Skin of body (tissue), 2 donors: ENCODE results near the gene KCNH4. TPM values are rescaled to one million over a fixed set of nuclear protein-coding genes. Genes with fewer than 3 reads are reported as not detected.

ENCODE experiments used
- DNase-seq: peaks from one replicate; lab custom pipeline; 2025; lab: John Stamatoyannopoulos, UW
- total RNA-seq: library from RNA; depleted of rRNA; stranded (reverse); fragments of >200 nt; gene quantifications from one replicate; pipeline ENCODE4 v1.2.3, GENCODE V29; 2014

The KCNH4 gene
- total RNA-seq, 1 donor from 2014 or later = not detected

- DNase-seq = no peak
These were observed 42.0 kb downstream of the KCNH4 start for GRCh38 chr17:42138749-42139492.

DNA sequence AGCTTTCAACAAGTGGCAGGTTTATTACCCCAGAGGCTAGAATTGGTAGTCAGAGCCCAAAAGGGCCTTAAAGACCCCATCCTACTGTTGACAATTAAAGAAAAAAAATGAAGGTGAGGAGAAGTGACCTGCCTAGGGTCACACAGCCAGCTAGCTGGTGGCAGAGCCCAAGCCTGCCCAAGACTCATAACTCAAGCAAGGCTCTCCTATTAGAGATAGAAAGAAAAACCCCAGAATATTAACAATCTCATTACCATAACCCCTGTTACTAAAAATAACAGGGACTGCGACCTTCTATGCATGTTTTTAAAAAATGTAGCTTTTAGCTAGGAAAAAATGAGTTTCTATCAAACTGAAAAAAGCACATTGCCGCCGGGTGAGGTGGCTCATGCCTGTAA lies 44.3 kb downstream of the KCNH4 start:
- no peak for DNase-seq

DNA sequence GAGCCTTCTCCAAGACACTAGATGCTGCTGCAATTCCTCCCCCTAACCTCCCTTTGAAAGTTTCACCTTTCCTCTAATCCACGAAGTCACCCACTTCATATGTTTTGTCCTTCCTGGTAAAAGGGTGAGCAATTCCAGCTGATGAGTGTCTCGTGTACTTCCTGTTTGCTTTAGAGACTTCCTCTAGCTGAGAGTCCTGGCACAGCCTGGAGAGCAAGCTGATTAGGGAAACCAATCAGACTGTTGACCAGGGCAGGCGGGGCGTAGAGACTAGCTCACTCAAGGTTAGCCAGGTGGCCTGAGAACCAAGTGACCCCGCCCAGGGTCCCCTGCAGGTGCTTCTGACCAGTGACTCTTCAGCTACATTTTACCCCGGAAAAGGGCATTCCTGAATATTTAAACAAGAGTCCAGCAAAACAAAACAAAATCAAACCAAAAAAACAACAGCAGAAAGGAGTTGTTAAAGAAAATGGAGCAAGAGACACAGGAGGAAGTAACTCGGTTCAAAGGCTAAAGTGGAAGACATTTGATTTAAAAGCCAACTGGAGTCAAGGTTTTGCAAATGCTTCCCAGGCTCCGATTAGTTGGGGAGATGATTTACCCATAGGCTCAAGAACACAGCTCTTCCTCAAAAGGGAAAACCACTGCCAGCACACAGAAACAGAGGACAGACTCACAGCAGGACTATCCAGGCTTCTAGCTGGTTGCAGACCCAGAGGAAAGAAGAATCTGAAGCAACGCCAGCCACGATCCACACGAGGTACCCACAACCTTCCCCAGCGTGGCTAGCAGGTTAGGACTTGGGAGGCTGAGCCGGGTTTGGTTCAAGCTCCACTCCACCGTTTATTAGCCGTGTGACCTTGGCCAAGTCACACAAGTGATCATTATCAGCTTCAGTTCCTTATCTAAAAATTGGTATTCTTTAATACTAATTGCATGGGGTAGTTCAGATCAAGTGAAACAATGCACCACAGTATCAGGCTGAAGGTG lies 45.0 kb downstream of the KCNH4 start:
- no peak for DNase-seq

GRCh38 chr17:42135151-42135550 lies 45.8 kb downstream of the KCNH4 start:
- no peak for DNase-seq

DNA sequence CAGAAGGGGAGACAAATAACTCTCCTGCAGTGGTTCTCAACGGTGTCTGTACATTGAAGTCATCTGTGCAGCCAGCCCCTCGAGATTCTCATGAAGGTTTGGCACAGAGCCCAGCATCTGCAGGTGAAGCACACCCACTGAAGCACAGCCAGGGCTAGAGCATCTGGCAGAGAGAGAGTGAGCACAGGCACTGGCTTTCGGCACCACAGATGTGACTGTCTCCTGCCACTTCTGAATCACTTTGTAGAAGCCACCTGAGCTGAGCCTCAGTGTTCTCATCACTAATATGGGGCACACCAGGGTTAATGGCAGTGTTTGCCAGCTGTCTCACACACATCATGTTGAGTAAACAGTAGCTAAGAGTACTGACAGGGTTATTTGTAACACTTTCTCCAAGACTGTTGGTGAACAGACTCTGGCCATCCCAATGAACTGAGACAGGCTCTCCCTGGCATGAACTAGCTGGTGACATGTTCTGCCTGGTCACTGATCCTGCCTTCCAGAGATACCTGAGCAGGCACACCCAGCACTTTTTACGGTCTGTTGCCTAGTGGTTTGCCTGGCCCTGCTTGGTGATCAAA lies 47.4 kb downstream of the KCNH4 start:
- DNase-seq = no peak

DNA sequence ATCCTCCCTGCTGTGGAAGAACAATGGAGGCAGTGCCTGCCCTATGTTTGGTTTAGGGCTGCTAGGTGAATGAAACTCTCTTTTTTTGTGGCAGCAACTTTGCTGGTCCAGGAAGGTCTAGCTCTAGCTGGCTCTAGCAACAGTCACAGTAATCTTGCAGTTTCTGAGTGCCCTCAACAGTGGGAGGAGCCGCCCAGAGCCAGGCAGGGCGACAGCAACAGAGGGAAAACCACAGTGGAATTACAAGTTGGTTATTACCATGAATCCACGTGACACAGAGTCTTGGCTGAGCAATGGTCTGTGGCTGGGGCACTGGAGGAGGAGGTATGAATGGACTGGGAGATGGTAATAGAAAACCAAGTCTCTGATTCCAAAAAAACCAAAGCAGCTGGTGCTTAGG lies 48.0 kb downstream of the KCNH4 start:
- DNase-seq = no peak

- DNase-seq = no peak
These were observed 48.9 kb downstream of the KCNH4 start for GRCh38 chr17:42131981-42132432.

DNA sequence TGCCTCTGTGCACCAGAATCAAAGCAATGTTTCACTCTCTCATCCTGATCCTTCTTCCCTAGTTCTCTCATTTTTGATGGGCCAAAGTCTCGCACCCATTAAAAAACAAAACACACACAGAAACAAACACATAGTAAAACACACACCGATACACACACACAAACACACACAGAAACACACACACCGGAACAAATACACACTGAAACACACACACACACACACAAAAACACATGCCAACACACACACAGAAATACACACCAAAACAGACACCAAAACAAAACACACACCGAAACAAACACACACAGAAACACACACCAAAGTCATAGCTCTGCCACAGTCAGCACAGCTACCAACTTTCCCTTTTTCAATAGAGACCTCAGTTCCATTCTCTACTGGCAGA lies 49.7 kb downstream of the KCNH4 start:
- no peak for DNase-seq

DNA sequence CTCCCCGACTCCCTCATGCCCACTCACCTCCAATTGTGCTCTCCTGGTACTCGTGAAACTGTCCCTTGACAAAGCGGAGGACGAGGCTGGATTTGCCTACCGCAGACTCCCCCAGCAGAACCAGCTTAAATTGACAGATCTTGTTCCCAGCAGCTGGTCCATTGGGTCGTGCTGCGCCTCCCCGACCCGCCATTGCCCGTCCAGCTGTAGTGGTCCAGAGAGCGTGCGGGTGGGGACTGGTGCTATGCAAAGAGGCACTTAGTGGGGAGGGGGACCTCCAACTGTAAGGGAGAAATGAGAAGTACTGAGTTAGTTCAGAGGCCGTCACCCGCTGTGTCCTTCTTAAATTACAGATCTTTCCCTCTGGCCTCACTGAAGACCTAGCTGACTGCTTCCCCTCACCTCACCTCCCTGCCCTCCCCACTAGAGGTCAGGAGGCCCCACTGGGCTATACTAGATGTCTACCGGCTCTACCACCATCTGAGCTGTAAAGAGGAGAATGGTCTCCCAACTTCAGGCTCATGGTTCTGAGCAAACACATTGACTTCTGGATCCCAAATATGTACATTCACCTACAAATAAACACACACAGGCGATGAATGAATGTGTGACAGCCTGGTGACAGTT lies 50.5 kb downstream of the KCNH4 start:
- DNase-seq = no peak

DNA sequence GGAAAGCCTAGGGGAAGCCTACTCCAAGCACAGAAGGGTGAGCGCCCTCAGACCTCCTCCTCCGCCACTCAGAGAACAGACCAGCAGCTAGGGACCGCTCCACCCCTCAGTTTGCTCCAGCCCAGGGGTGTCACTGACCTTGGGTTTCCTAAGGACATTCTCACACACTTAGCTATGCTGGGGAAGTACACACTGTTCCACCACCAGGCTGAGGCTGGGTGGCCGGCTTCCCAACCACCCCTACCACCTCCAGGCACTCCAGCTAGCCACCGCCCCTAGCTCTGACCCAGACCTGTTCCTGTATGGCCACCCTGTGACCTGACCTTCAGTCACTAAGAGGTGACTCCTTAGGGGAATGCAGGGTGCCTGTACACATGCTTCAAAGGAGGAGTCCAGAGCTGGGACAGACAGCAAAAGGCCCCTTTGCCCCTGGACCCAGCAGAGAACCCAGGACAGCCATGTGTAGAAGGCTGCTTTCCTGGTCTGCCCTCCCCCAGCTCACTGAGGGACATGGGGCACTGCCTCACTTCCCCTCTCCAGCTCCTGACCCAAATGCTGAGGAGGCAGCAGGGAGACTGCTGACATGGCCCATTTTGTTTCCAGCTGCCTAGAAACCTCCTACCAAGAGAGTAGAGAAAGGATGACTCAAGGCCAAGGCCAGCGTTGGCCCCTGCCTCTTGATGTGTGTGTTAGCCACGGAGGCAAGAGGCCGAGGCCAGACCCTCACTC lies 51.7 kb downstream of the KCNH4 start:
- DNase-seq = no peak

DNA sequence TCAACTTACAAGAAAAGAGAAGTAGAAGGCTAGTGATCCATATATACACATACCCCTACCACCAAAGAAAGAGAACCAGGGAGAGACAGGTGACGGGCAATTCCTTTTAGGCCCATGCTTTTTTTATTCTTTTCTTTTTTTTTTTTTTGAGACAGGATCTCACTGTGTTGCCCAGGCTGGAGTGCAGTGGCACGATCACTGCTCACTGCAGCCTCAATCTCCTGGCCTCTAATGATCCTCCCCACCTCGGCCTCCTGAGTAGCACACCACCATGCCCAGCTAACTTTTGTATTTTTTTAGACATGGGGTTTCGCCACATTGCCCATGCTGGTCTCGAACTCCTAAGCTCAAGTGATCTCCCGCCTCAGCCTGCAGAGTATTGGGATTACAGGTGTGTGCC lies 53.5 kb downstream of the KCNH4 start:
- no peak for DNase-seq

GRCh38 chr17:42126836-42127235 lies 54.1 kb downstream of the KCNH4 start:
- DNase-seq = no peak

- DNase-seq = no peak
These were observed 55.4 kb downstream of the KCNH4 start for GRCh38 chr17:42125565-42125964.

DNA sequence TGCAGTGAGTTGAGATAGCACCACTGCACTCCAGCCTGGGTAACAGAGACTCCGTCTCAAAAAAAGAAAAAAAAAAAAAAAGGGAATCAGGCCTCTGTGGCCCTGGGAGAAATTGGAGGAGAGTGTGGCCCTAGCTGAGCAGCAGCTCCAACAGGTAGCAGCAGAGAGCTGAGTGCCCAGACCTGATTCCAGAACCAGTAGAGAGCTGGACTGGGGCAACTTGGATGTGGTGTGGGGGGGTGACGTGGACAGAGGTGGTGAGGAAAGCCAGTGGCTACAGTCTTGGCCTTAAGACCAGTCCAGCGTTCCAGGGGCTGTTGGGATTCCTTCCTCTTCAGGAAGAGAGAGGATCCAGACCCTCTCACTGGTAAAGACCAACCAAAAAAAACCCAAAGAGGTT lies 56.7 kb downstream of the KCNH4 start:
- no peak for DNase-seq

GRCh38 chr17:42122371-42123303 lies 58.3 kb downstream of the KCNH4 start, which contains the start of gene HSPB9:
HSPB9 (plus strand) TSS chr17:42122804; CDS start chr17:42122851, 47 bp downstream.
- DNase-seq = no peak

- DNase-seq = peak; percentile 44
These were observed 59.9 kb downstream of the KCNH4 start, which contains the start of gene KAT2A for GRCh38 chr17:42120770-42121769. KAT2A (minus strand) TSS chr17:42121367; CDS start chr17:42121304, 63 bp downstream.

- no peak for DNase-seq
These were observed 60.7 kb downstream of the KCNH4 start for GRCh38 chr17:42120161-42120769.

GRCh38 chr17:42119301-42119700 lies 61.6 kb downstream of the KCNH4 start:
- no peak for DNase-seq
